Neuronal stem cell (in vitro differentiated cells): ENCODE data around the gene USP21. TPM values are rescaled to one million over a fixed set of nuclear protein-coding genes. Genes with fewer than 3 reads are reported as not detected.
A peak's percentile ranks its signal among the peaks of the same experiment; 100 is the strongest.

Source experiments
- DNase-seq: peaks from one replicate; pipeline ENCODE4 v3.0.0-alpha.2; 2013; ENCODE audit warnings: low spot score
- H2AFZ ChIP-seq: one replicate; pipeline ENCODE4 v1.6.1; 2013; ENCODE audit warnings: mild to moderate bottlenecking, low read length, inconsistent platforms
- H2AK5ac ChIP-seq: 2 replicates; pipeline ENCODE4 v1.6.1; 2013; ENCODE audit warnings: low read depth, mild to moderate bottlenecking, inconsistent platforms, low read length, moderate library complexity, mixed read lengths
- H2BK120ac ChIP-seq: 2 replicates; pipeline ENCODE4 v1.6.1; 2013; ENCODE audit warnings: low read depth, mild to moderate bottlenecking, inconsistent platforms, low read length, moderate library complexity, mixed read lengths
- H2BK12ac ChIP-seq: one replicate; pipeline ENCODE4 v1.6.1; 2013; ENCODE audit warnings: low read length, inconsistent platforms
- H2BK15ac ChIP-seq: 2 replicates; pipeline ENCODE4 v1.6.1; 2013; ENCODE audit warnings: mild to moderate bottlenecking, low read length, inconsistent platforms, mixed read lengths
- H2BK5ac ChIP-seq: one replicate; pipeline ENCODE4 v1.6.1; 2013; ENCODE audit warnings: inconsistent platforms, mild to moderate bottlenecking, low read length, moderate library complexity
- H3K14ac ChIP-seq: one replicate; pipeline ENCODE4 v1.6.1; 2013; ENCODE audit warnings: low read length, inconsistent platforms
- H3K18ac ChIP-seq: 2 replicates; pipeline ENCODE4 v1.6.1; 2013; ENCODE audit warnings: low read length, inconsistent platforms
- H3K23ac ChIP-seq: 2 replicates; pipeline ENCODE4 v1.6.1; 2013; ENCODE audit warnings: low read depth, mild to moderate bottlenecking, mixed read lengths, low read length, inconsistent platforms; ENCODE audit not compliant: poor library complexity
- H3K27ac ChIP-seq: replicated peaks from 3 replicates; pipeline ENCODE4 v1.5.1; 2013; ENCODE audit warnings: low read length, inconsistent platforms
- H3K27me3 ChIP-seq, 3 experiments: 2 replicates each; pipeline ENCODE4 v1.6.1; 2013; ENCODE audit warnings: low read length in 3 of 3, mild to moderate bottlenecking in 2 of 3, inconsistent platforms in 1 of 3, low read depth in 1 of 3, mixed read lengths in 1 of 3, moderate library complexity in 1 of 3; ENCODE audit not compliant: control insufficient read depth in 3 of 3, insufficient read depth in 3 of 3
- H3K36me3 ChIP-seq, 2 donors: replicated peaks in 1 of 2; 2 replicates each; pipeline ENCODE4 v1.6.1; 2013; ENCODE audit warnings: low read length in 2 of 2; ENCODE audit not compliant: control insufficient read depth in 2 of 2, insufficient read depth in 2 of 2
- H3K4ac ChIP-seq: 2 replicates; pipeline ENCODE4 v1.6.1; 2013; ENCODE audit warnings: inconsistent platforms, mild to moderate bottlenecking, low read length, moderate library complexity
- H3K4me1 ChIP-seq, 2 donors: 1 replicate in 1 of 2; 2 replicates in 1 of 2; pipeline ENCODE4 v1.6.1; 2013; ENCODE audit warnings: low read length in 2 of 2, low read depth in 1 of 2; ENCODE audit not compliant: control insufficient read depth in 2 of 2, insufficient read depth in 1 of 2
- H3K4me2 ChIP-seq: one replicate; pipeline ENCODE4 v1.6.1; 2013; ENCODE audit warnings: mild to moderate bottlenecking, low read length, inconsistent platforms; ENCODE audit not compliant: insufficient read depth, poor library complexity, severe bottlenecking
- H3K4me3 ChIP-seq, 2 donors: 2 replicates each; pipeline ENCODE4 v1.5.1; 2013; ENCODE audit warnings: low read length in 2 of 2, mild to moderate bottlenecking in 2 of 2, inconsistent platforms in 1 of 2, moderate library complexity in 1 of 2
- H3K79me1 ChIP-seq: one replicate; pipeline ENCODE4 v1.6.1; 2013; ENCODE audit warnings: low read depth, mild to moderate bottlenecking, inconsistent platforms, low read length, moderate library complexity
- H3K9ac ChIP-seq: one replicate; pipeline ENCODE4 v1.6.1; 2013; ENCODE audit warnings: mild to moderate bottlenecking, low read depth, low read length, inconsistent platforms; ENCODE audit not compliant: poor library complexity
- H3K9me3 ChIP-seq, 2 donors: replicated peaks in 1 of 2; 2 replicates each; pipeline versions ENCODE3 to v1.6.1; 2013; ENCODE audit warnings: low read length in 2 of 2, mild to moderate bottlenecking in 2 of 2, inconsistent platforms in 1 of 2, low read depth in 1 of 2, mixed read lengths in 1 of 2, moderate library complexity in 1 of 2; ENCODE audit not compliant: control insufficient read depth in 2 of 2, insufficient read depth in 1 of 2
- H4K8ac ChIP-seq: one replicate; pipeline ENCODE4 v1.6.1; 2013; ENCODE audit warnings: low read depth, mild to moderate bottlenecking, inconsistent platforms, low read length, moderate library complexity
- H4K91ac ChIP-seq: one replicate; pipeline ENCODE4 v1.6.1; 2013; ENCODE audit warnings: low read length, low read depth, mild to moderate bottlenecking, inconsistent platforms; ENCODE audit not compliant: poor library complexity
- WGBS, 2 donors: extraction: QIAGEN DNeasy Blood & Tissue Kit; methylation state at CpG; one replicate each; pipeline ENCODE4 v1.1.7; 2013; ENCODE audit warnings: missing lambda C conversion rate in 2 of 2, mixed read lengths in 1 of 2; ENCODE audit not compliant: insufficient read length in 2 of 2, insufficient replicate concordance in 1 of 2; ENCODE audit errors: extremely low coverage in 2 of 2; 5-methylcytosine and 5-hydroxymethylcytosine counted together
- polyA plus RNA-seq, 2 experiments: library from polyadenylated mRNA; stranded (reverse); fragments of 200-250 nt; gene quantifications; one replicate each; pipeline ENCODE4 v1.2.3, GENCODE V29; 2013

The USP21 gene, protein sequence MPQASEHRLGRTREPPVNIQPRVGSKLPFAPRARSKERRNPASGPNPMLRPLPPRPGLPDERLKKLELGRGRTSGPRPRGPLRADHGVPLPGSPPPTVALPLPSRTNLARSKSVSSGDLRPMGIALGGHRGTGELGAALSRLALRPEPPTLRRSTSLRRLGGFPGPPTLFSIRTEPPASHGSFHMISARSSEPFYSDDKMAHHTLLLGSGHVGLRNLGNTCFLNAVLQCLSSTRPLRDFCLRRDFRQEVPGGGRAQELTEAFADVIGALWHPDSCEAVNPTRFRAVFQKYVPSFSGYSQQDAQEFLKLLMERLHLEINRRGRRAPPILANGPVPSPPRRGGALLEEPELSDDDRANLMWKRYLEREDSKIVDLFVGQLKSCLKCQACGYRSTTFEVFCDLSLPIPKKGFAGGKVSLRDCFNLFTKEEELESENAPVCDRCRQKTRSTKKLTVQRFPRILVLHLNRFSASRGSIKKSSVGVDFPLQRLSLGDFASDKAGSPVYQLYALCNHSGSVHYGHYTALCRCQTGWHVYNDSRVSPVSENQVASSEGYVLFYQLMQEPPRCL
- 42.1 TPM for polyA plus RNA-seq (2013, experiment 1 of 2)
- polyA plus RNA-seq (2013, experiment 2 of 2): 40.4 TPM

DNA sequence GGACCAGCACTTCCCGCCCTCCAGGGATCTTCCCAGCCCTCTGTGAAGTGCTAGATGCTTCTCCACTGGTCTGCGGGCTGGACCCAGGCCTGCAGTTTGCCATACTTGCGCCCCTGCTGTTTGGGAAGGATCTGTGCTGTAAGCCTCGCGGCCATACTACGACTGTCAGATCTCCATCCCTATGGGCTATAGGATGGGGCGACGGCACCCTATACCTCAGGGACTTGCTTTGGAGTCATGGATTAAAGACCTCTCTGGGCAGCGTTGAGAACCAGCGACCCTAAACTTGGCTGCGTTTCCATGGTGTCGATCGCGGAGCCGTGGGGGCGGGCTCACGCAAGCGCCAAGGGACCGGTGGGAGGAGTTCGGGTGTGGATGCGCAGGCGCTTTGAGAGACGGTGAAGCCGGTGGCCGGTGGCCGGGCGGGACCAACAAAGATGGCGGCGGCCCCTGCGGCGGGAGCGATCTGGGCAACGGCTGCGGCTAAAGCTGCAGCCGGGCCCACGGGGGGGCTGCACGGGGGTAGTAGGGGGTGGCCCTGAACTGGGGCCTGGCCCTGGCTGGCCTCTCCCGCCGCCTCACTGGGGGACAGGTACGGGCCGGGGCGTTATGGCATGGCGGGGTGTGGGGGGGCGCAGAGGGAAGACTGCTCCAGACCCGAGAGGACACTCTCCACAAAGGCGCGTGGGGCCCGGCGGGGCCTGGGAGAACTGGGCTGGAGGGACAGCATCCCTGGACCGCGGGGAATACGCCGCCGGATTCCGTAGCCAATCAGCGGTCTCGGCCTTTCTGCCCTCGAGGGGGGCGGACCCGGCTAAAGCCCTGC, at the start of gene USP21:
Gene USP21, plus strand, starts transcription at position 414 of the 826 bp plus-strand sequence. CDS start 1,141 bp downstream, outside the sequence.
- H3K18ac ChIP-seq: peak within 1 kb of the TSS; percentile 94
- peak; percentile 92 for DNase-seq
- no peak within 1 kb of the TSS for H4K8ac ChIP-seq
- H2AK5ac ChIP-seq: peak within 1 kb of the TSS; percentile 27
- peak within 1 kb of the TSS; percentile 97 for H2AFZ ChIP-seq
- peak within 1 kb of the TSS; percentile 68 for H3K27ac ChIP-seq
- WGBS, 2 donors: no CpG with 5 or more reads among the region's 60 CpGs
- H3K9me3 ChIP-seq: no peaks in the 10 kb centered on the region
- H3K36me3 ChIP-seq: peaks cover 30 to 63% of the 10 kb centered on the region in 2 donors
- H3K23ac ChIP-seq: peak within 1 kb of the TSS; percentile 6
- H2BK5ac ChIP-seq: peak within 1 kb of the TSS; percentile 43
- no peak within 1 kb of the TSS for H3K14ac ChIP-seq
- H2BK15ac ChIP-seq: no peak within 1 kb of the TSS
- H3K79me1 ChIP-seq: peaks cover 5% of the 10 kb centered on the region
- no peaks in the 10 kb centered on the region for H3K27me3 ChIP-seq
- H3K4ac ChIP-seq: no peak within 1 kb of the TSS
- H2BK120ac ChIP-seq: no peak within 1 kb of the TSS
- peak within 1 kb of the TSS; percentile 85 for H3K9ac ChIP-seq
- H3K4me3 ChIP-seq: peak within 1 kb of the TSS; percentile 65 to 89
- H3K4me1 ChIP-seq: peaks cover 5 to 9% of the 10 kb centered on the region in 2 donors
- no peak within 1 kb of the TSS for H4K91ac ChIP-seq
- H3K4me2 ChIP-seq: peak within 1 kb of the TSS; percentile 66
- H2BK12ac ChIP-seq: no peak within 1 kb of the TSS

DNA sequence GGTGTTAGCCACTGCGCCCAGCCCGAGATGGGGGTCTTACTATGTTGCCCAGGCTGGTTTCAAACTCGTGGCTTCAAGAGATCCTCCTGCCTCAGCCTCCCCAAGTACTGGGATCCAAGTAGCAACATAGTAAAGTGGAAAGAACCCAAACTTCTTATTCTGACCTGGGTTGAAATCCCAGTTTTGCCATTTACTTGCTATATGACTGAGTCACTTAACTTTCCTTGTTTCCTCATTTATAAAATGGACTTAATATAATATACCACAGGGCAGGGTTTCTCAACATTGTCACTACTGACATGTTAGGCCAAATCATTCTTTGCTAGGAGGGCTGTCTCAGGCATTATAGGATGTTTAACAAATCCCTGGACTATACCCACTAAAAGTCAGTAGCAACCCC, 48.2 kb upstream of the USP21 start:
- H2BK15ac ChIP-seq: no peak overlapping the region
- no peak overlapping the region for H3K14ac ChIP-seq
- H3K36me3 ChIP-seq: peaks cover 3 to 40% of the 10 kb centered on the region in 2 donors
- H2BK120ac ChIP-seq: no peak overlapping the region
- H2AFZ ChIP-seq: no peak overlapping the region
- no peak overlapping the region for H4K91ac ChIP-seq
- peaks cover 5% of the 10 kb centered on the region for H3K79me1 ChIP-seq
- no peak overlapping the region for H3K9ac ChIP-seq
- H3K9me3 ChIP-seq: no peaks in the 10 kb centered on the region
- no peak overlapping the region for H2BK12ac ChIP-seq
- no peak overlapping the region for H3K4me3 ChIP-seq
- DNase-seq: no peak
- H3K4ac ChIP-seq: no peak overlapping the region
- WGBS, 2 donors: no CpG with 5 or more reads among the region's 3 CpGs
- H2BK5ac ChIP-seq: no peak overlapping the region
- no peak overlapping the region for H2AK5ac ChIP-seq
- H4K8ac ChIP-seq: no peak overlapping the region
- H3K23ac ChIP-seq: no peak overlapping the region
- H3K27ac ChIP-seq: no peak overlapping the region
- H3K27me3 ChIP-seq: no peaks in the 10 kb centered on the region
- no peak overlapping the region for H3K18ac ChIP-seq
- H3K4me1 ChIP-seq: no peaks in the 10 kb centered on the region
- no peak overlapping the region for H3K4me2 ChIP-seq

- Histone ChIP-seq H2AK5ac (no peak overlapping the region), H3K27ac (no peak overlapping the region), H3K27me3 (no peaks in the 10 kb centered on the region), H4K91ac (no peak overlapping the region), H3K4me3 (no peak overlapping the region), H3K4ac (no peak overlapping the region), H3K79me1 (peaks cover 5% of the 10 kb centered on the region), H2BK15ac (no peak overlapping the region), H2BK120ac (no peak overlapping the region), H3K4me2 (no peak overlapping the region), H4K8ac (no peak overlapping the region), H2BK5ac (no peak overlapping the region), H3K36me3 (peaks cover 3 to 43% of the 10 kb centered on the region in 2 donors), H3K9ac (no peak overlapping the region), H3K9me3 (no peaks in the 10 kb centered on the region), H3K4me1 (no peaks in the 10 kb centered on the region), H2BK12ac (no peak overlapping the region), H3K14ac (no peak overlapping the region), H3K18ac (no peak overlapping the region), H2AFZ (no peak overlapping the region), H3K23ac (no peak overlapping the region)
- DNase-seq: no peak
- WGBS, 2 donors: no CpG with 5 or more reads among the region's 2 CpGs
These were observed 47.8 kb upstream of the USP21 start for GRCh38 chr1:161111527-161111926.
